Effector CD8-positive, alpha-beta T cell (primary cell): ENCODE measurements around the gene TNRC18.
"Not testable (repeated sequence)": the region's sequence is repeated elsewhere in the genome, so short reads cannot be mapped to it uniquely, and the experiment has no call there.

Experiments
- DNase-seq: peaks from one replicate; lab custom pipeline; 2025; lab: John Stamatoyannopoulos, UW

The TNRC18 gene

GRCh38 chr7:5315761-5316160 is 107.9 kb downstream of the TNRC18 start:
- DNase-seq = no peak

GRCh38 chr7:5314864-5315263 is 108.8 kb downstream of the TNRC18 start:
- DNase-seq = no peak

- not testable (repeated sequence) for DNase-seq
Observed at GRCh38 chr7:5313076-5313885, 110.4 kb downstream of the TNRC18 start.

- DNase-seq = not testable (repeated sequence)
Observed at GRCh38 chr7:5312276-5313070, 111.2 kb downstream of the TNRC18 start.

GRCh38 chr7:5310822-5311405 is 112.7 kb downstream of the TNRC18 start:
- DNase-seq = no peak

GRCh38 chr7:5309146-5309545 is 114.5 kb downstream of the TNRC18 start:
- DNase-seq = no peak

GRCh38 chr7:5307221-5308142 is 116.2 kb downstream of the TNRC18 start:
- not testable (repeated sequence) for DNase-seq

GRCh38 chr7:5305050-5305449 is 118.6 kb downstream of the TNRC18 start:
- DNase-seq = not testable (repeated sequence)

GRCh38 chr7:5303591-5304505 is 119.8 kb downstream of the TNRC18 start:
- no peak for DNase-seq

GRCh38 chr7:5303061-5303460 is 120.6 kb downstream of the TNRC18 start:
- no peak for DNase-seq

GRCh38 chr7:5302577-5302976 is 121.1 kb downstream of the TNRC18 start:
- DNase-seq = no peak

- DNase-seq = no peak
Observed at GRCh38 chr7:5300366-5300765, 123.3 kb downstream of the TNRC18 start.

GRCh38 chr7:5296611-5297226 is 126.9 kb downstream of the TNRC18 start:
- DNase-seq = peak; percentile 68

GRCh38 chr7:5296015-5296610 is 127.5 kb downstream of the TNRC18 start:
- no peak for DNase-seq

GRCh38 chr7:5295039-5296014 is 128.3 kb downstream of the TNRC18 start:
- no peak for DNase-seq

- DNase-seq = no peak
Observed at GRCh38 chr7:5294169-5294987, 129.3 kb downstream of the TNRC18 start.

- DNase-seq = not testable (repeated sequence)
Observed at GRCh38 chr7:5291711-5292335, 131.8 kb downstream of the TNRC18 start.
